ENCODE results near the gene GKN2.

DNA sequence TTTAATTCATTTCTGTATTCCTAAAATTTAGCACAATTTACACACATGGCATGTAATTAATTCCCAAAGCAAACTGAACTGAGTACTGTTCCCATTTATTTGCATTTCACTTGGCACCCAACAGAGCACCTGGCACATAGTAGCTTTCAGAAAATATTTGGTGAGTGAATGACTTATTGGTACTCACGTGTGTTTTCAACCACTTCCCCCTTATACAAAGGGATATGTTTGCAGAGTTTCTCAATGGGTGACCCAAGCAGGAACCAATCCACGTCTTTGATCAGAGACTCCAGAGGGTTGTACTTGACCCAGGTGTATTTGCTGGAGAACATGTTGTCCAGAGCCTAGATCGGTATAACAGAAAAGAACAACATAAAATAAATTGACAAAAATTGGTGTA lies 6.6 kb downstream of the GKN2 start:
- TF ChIP-seq MXI1 (conservative IDR thresholded peaks at IDR 0.05; ENCODE audit: poor library complexity, severe bottlenecking) = no peak
- TF ChIP-seq, protein P1, sequence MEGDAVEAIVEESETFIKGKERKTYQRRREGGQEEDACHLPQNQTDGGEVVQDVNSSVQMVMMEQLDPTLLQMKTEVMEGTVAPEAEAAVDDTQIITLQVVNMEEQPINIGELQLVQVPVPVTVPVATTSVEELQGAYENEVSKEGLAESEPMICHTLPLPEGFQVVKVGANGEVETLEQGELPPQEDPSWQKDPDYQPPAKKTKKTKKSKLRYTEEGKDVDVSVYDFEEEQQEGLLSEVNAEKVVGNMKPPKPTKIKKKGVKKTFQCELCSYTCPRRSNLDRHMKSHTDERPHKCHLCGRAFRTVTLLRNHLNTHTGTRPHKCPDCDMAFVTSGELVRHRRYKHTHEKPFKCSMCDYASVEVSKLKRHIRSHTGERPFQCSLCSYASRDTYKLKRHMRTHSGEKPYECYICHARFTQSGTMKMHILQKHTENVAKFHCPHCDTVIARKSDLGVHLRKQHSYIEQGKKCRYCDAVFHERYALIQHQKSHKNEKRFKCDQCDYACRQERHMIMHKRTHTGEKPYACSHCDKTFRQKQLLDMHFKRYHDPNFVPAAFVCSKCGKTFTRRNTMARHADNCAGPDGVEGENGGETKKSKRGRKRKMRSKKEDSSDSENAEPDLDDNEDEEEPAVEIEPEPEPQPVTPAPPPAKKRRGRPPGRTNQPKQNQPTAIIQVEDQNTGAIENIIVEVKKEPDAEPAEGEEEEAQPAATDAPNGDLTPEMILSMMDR (IDR thresholded peaks at IDR 0.05; ENCODE audit: poor library complexity, severe bottlenecking) = no peak
- no peak for TF ChIP-seq EZH2 (IDR thresholded peaks at IDR 0.05; ENCODE audit: borderline replicate concordance, insufficient read depth, low read length, poor library complexity, severe bottlenecking)
- no peak for TF ChIP-seq TAF1 (IDR thresholded peaks at IDR 0.05; ENCODE audit: low read depth)
- TF ChIP-seq RAD21 (conservative IDR thresholded peaks at IDR 0.05) = no peak
- TF ChIP-seq POLR2AphosphoS5 (IDR thresholded peaks at IDR 0.05) = no peak
- TF ChIP-seq EP300 (conservative IDR thresholded peaks at IDR 0.05; ENCODE audit: poor library complexity, severe bottlenecking) = no peak

All from neural cell (in vitro differentiated cells).